Measurements from ENCODE around the gene LDLR.
"Not testable (repeated sequence)": the region's sequence is repeated elsewhere in the genome, so short reads cannot be mapped to it uniquely, and the experiment has no call there.

Gene LDLR

GRCh38 chr19:11098861-11099260 lies 9.6 kb downstream of the LDLR start:
- Histone ChIP-seq H3K4me3 (ENCODE audit: low read depth, low read length) (no peak overlapping the region), H3K9ac (no peak overlapping the region), H3K4me2 (ENCODE audit: low read length) (no peak overlapping the region), H3K27ac (no peak overlapping the region), H2AFZ (no peak overlapping the region), H3K9me3 (ENCODE audit: control insufficient read depth, low read length) (no peaks in the 10 kb centered on the region), H3K27me3 (ENCODE audit: control insufficient read depth, insufficient read depth, low read length) (no peaks in the 10 kb centered on the region), H3K4me1 (no peaks in the 10 kb centered on the region), H3K36me3 (ENCODE audit: control insufficient read depth, insufficient read depth, low read length) (no peaks in the 10 kb centered on the region), H3K79me2 (no peaks in the 10 kb centered on the region)
- no peak for TF ChIP-seq CTCF (IDR thresholded peaks at IDR 0.05)

GRCh38 chr19:11100049-11100448 lies 10.8 kb downstream of the LDLR start:
- Histone ChIP-seq H3K36me3 (ENCODE audit: control insufficient read depth, insufficient read depth, low read length) (no peaks in the 10 kb centered on the region), H3K27me3 (ENCODE audit: control insufficient read depth, insufficient read depth, low read length) (no peaks in the 10 kb centered on the region), H3K9me3 (ENCODE audit: control insufficient read depth, low read length) (no peaks in the 10 kb centered on the region), H3K4me3 (ENCODE audit: low read depth, low read length) (no peak overlapping the region), H3K79me2 (no peaks in the 10 kb centered on the region), H3K4me2 (ENCODE audit: low read length) (no peak overlapping the region), H2AFZ (no peak overlapping the region), H3K4me1 (no peaks in the 10 kb centered on the region), H3K27ac (no peak overlapping the region), H3K9ac (no peak overlapping the region)
- TF ChIP-seq CTCF (IDR thresholded peaks at IDR 0.05) = no peak

GRCh38 chr19:11101057-11101456 lies 11.8 kb downstream of the LDLR start:
- Histone ChIP-seq H3K79me2 (no peaks in the 10 kb centered on the region), H3K27me3 (ENCODE audit: control insufficient read depth, insufficient read depth, low read length) (no peaks in the 10 kb centered on the region), H3K9me3 (ENCODE audit: control insufficient read depth, low read length) (no peaks in the 10 kb centered on the region), H3K27ac (no peak overlapping the region), H3K4me1 (no peaks in the 10 kb centered on the region), H3K36me3 (ENCODE audit: control insufficient read depth, insufficient read depth, low read length) (no peaks in the 10 kb centered on the region), H3K9ac (no peak overlapping the region), H3K4me2 (ENCODE audit: low read length) (no peak overlapping the region), H3K4me3 (ENCODE audit: low read depth, low read length) (no peak overlapping the region), H2AFZ (no peak overlapping the region)
- TF ChIP-seq CTCF (IDR thresholded peaks at IDR 0.05) = no peak

- no peak overlapping the region for H3K4me2 ChIP-seq (ENCODE audit: low read length)
- no peak overlapping the region for H2AFZ ChIP-seq
- H3K79me2 ChIP-seq = no peaks in the 10 kb centered on the region
- H3K9me3 ChIP-seq (ENCODE audit: control insufficient read depth, low read length) = no peaks in the 10 kb centered on the region
- no peak overlapping the region for H3K27ac ChIP-seq
- no peak overlapping the region for H3K4me3 ChIP-seq (ENCODE audit: low read depth, low read length)
- H3K27me3 ChIP-seq (ENCODE audit: control insufficient read depth, insufficient read depth, low read length) = no peaks in the 10 kb centered on the region
- H3K9ac ChIP-seq = no peak overlapping the region
- H3K4me1 ChIP-seq = no peaks in the 10 kb centered on the region
- H3K36me3 ChIP-seq (ENCODE audit: control insufficient read depth, insufficient read depth, low read length) = no peaks in the 10 kb centered on the region
- TF ChIP-seq CTCF (IDR thresholded peaks at IDR 0.05) = no peak
These were observed 13.7 kb downstream of the LDLR start for GRCh38 chr19:11102944-11103343.

GRCh38 chr19:11103667-11104066 lies 14.4 kb downstream of the LDLR start:
- not testable (repeated sequence) for H3K79me2 ChIP-seq; H3K4me3 ChIP-seq (ENCODE audit: low read depth, low read length)

More at GRCh38 chr19:11103667-11104066, 14.4 kb downstream of the LDLR start:
- not testable (repeated sequence) for H3K4me2 ChIP-seq (ENCODE audit: low read length); H2AFZ ChIP-seq; H3K4me1 ChIP-seq; H3K9ac ChIP-seq; H3K36me3 ChIP-seq (ENCODE audit: control insufficient read depth, insufficient read depth, low read length); H3K9me3 ChIP-seq (ENCODE audit: control insufficient read depth, low read length); H3K27me3 ChIP-seq (ENCODE audit: control insufficient read depth, insufficient read depth, low read length); H3K27ac ChIP-seq

All from parathyroid adenoma (tissue), 2 donors.